Astrocyte (in vitro differentiated cells and primary cell): ENCODE data around the gene EPHB1.

Experiments used
- CTCF ChIP-seq: IDR thresholded peaks from 2 replicates; pipeline ENCODE4 v1.5.1; 2011; ENCODE audit warnings: low read depth, mild to moderate bottlenecking, inconsistent platforms, low read length, moderate library complexity; ENCODE audit not compliant: insufficient read depth
- EZH2 ChIP-seq: IDR thresholded peaks from 2 replicates; pipeline ENCODE4 v1.6.1; 2012; ENCODE audit warnings: mild to moderate bottlenecking, low read length, inconsistent platforms; ENCODE audit not compliant: insufficient read depth

GRCh38 chr3:134867277-134867676, 72.2 kb downstream of the EPHB1 start:
- TF ChIP-seq EZH2 (no peak), CTCF (no peak)
